Bone marrow (tissue), 2 donors: ENCODE results near the gene POU3F1.

ENCODE experiments used
- DNase-seq, 2 donors: peaks; one replicate each; lab custom pipeline; 2025; lab: John Stamatoyannopoulos, UW

POU3F1 gene

DNA sequence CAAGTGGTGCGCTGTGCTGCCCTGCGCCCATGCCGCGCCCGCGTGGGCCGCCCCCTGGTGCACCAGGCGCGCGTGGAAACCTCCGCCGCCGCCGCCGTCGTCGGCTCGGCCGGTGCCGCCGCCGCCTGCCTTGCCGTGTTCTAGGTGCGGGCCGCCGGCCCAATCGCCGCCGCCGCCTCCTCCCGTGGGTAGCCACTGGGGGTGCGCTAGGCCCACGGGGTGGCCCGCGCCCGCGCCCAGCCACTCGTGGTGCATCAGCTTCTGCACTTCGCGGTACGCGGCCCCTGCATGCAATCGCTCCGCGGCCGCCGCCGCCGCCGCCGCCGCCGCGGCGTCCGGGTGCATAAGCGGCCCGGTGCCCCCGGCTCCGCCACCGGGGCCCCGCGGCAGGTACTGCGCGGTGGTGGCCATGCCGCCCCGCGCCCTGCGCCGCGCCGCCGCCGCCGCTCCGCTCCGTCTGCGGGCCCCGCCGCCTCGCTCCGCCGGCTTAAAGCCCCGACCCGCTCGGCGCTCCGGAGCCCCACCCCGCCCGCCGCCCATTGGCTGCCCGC lies at the start of gene POU3F1:
Gene POU3F1, minus strand, starts transcription at position 461 of the 551 bp plus-strand sequence. Its CDS starts 50 bp downstream, at position 411.
- DNase-seq, result no peak

DNA sequence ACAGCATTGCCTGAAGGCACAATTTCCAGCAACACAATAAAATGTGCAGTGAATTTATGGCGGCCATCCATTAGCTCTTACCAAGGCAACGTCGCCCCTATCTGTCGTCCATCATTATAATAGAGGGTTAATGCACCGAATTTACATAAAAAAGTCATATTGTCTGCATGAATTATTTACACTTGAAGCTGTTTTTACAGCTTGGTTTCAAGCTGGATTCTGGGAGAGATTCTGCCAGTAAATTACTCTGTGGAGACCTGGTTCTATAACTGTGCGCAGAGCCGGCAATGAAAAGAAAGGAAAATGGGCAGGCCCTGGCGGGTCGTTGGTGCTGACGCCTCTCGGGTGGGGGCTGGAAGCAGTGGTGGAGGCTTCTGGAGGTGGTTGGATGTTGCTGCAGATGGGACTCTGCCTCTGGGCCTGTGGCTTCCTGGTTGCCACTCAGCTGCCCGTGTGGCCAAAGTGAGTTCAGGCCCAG lies 48.9 kb upstream of the POU3F1 start:
- no peak for DNase-seq

DNA sequence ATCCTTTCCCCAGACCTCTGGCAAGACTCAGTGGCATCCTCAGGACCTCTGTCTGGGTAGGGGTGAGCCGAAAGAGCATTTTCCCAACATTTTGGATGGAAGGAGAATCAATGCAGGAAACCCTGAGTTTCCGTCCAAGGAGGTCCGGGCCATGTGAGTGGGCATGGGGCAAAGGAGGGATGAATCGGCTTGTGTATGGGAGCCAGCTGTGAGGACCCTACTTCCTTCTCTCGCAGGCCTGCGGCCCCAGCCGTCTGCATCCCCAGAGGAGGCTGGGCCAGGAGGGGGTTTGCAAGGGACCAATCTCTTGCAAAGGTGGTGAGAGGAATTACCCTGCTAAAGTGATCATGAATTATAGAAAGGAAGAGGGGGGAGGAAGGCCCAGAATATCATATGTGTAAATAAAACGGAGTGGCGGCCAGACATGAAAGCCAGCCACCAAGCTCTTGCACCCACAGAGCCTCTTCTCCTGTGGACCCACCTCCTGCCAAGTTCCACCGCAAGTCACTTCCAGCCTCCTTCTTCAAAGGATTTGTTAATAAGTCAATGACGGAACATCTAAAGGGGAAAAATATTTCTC lies 48.2 kb upstream of the POU3F1 start:
- no peak for DNase-seq

DNA sequence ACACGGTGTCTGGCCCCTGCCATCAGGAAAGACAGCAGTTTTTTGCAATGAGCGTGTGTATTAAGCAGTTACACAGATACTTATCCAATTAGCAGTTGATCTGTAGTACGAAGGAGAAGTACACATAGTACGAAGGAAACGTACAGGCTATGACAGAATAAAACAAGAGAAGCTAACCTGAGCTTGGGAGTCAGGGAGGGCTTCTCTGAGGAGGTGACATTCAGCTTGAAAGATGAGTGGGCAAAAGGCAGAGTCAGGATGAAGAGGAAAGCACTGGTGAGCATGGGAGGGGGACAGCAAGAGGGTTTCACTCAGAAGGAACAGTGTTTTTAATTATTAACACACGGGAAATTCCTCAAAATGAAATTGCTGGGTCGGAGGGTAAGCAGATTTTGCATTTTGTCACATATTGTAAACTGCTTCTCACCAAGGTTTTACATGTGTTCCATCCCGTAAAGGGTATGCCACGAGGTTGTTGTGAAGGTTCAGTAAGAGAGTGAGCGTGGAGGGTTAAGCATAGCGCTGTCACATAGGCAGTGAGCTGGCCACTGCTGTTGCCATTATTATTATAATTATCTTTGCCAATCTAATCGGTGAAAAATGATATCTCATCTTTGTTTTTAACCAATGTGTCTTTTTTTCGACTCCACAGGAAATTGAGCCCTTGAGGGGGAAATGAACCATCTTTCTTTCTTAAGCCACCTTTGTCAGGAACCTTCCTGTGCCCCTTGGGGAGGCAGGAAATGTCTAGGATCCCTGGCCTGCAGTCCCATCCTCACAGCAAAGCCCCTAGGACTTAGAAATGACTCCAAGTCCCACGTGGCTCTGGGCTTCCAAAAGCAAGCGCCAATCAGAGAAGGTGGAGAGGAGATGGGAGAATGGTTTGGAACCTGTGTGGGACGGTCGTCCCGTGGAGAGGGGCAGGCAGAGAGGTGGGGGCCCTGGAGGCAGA lies 47.3 kb upstream of the POU3F1 start:
- no peak for DNase-seq

DNA sequence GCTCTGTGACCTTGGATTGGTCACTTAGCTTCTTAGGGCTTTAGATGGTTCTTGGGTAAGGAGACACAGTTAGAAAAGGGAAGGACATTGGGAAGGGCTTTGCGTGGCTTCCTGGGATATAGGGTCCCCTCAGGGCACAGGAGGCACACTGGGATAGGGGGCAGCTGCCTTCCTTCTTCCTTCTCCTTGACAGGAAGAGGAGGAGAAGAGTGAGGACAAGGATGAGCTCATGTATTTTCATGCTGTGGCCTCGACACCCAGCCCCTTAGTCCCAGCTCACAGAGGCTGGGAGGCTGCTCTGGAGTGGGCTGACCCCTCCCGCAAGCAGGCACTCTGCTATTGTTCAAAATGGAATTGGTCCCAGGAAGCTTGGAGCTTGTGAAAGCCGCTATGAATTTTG lies 45.7 kb upstream of the POU3F1 start:
- DNase-seq, result no peak

DNA sequence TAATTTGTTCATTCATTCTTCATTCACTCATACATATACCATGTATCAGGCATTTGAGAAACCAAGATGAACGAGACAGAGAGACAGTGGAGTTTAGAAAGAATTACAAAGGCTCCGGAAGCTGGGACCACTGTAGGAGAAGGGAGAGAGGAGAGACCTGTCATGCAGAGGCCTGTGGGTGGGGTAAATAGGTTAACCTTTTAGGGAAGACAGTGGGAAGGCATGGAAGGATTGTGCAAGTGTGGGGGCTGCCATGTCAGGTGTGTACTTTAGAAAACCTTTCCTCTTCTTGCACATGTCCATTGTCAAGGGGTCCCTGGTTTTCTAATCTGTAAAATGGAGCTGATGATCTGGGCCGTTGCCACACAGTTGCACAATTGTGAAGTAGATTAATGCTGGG lies 44.2 kb upstream of the POU3F1 start:
- no peak for DNase-seq

DNA sequence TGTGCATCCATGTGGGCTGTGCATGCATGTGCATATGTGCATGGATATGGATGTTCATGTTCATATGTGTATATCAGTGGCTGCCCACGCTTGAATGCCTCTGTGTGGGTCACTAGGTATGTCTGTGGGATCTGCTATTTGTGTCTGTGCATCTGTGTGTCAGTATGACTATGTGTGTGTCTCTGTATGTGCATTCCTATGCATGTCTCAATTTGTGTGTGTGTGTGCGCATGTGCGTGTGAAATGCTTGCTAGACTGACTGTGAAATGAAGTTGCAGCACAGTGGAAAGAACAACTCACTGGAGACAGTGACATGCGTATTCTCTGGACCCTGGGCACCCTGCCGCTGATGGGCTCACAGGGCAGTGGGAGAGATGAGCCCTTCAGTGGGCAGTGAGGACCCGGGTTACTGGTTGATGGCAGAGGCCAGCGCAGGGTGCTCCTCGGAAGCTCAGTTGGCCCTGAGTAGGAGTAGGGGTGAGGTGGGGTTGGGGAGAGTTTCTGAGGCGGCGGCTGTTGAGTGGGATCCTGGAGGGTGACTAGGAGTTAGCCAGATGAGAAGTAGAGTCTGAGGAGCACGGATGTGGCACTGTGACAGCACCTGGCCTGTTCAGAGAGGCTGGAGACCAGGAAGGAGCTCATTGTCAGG lies 43.2 kb upstream of the POU3F1 start:
- DNase-seq, result no peak

DNA sequence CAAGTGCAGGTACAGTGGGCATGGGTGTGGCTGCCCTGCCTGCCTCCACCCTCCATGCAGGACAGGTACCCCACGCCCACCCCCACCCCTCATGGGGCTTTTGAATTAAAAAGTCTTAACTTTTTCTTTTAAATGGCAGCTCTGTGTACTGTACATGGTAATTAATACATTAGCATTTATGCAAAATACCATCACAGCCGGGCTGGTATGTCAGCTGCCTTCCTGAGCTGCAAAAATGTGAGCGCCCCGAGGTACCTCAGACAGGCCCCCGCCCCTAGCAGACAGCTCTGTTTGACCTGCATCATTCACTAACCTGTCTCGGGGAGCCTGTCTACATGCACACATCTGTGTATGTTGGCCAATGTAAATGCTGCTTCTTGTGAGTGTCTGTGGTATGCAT lies 42.2 kb upstream of the POU3F1 start:
- no peak for DNase-seq

DNA sequence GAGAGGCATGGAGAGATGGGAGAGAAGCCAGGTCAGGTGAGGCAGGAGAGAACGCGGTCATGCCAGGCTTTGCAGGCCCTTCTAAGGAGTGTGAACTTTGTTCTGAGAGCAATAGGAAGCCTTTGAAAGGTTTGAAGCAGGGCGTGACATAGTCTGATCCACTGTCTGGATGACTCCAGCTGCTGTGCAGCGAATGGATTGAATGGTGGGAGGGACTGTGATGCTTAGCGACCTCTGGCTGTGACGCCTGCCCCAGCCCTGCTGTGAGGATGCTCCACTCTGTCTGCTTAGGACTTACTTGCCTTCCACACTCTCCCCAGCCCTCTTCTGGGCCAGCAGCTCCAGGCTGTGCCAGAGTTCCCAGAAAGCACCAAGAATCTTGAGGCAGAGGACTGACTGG lies 41.8 kb upstream of the POU3F1 start:
- no peak for DNase-seq

DNA sequence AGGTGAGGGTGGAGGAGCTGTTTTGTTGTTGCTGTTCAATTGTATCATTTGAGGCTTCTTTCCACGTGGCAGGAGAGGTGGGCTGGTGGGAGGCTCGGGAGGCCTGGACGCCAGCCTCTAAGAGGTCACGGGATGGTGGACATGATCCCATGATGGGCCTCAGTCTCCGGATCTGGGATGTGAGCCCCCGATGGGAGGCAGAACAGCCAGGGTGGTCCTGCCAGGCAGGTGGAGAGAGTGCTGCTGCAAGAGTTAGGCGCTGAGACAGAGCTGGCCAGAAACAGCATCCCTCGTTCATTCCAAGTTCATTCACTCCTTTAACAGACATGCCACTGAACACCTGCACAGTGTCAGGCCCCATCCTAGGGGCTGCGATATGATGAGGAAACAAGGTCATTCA lies 41.1 kb upstream of the POU3F1 start:
- no peak for DNase-seq

DNA sequence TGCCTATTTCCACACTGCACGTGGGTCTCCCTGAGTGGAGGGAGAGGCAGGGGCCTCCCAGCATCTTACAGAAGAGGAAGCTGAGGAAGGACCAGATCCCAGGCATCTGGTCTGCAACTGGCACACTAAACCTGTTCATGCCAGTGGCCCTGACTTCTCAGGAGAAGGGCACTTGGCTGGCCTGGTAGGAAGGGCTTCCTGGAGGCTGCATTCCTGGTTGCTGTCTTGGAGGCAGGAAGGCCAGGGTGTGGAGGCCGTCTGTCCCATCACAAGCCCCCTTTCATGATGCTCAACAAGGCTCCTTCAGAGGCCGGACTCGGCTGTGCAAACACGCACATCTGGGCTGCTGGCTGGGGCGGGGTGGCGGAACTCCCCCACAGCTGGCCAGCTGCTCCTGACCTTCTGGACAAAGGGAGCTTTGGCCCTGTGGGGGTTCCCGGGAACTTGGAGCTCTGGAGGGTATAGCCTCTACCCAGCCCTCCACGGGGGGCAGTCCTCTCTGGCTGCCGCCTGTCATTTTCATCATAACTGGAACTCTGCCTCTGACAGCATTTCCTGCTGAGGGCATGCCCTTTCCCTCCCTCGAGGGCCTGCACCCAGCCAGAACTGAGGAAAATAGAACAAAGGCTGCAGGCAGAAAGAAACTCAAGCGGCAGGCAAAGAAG lies 39.2 kb upstream of the POU3F1 start:
- DNase-seq, result no peak

DNA sequence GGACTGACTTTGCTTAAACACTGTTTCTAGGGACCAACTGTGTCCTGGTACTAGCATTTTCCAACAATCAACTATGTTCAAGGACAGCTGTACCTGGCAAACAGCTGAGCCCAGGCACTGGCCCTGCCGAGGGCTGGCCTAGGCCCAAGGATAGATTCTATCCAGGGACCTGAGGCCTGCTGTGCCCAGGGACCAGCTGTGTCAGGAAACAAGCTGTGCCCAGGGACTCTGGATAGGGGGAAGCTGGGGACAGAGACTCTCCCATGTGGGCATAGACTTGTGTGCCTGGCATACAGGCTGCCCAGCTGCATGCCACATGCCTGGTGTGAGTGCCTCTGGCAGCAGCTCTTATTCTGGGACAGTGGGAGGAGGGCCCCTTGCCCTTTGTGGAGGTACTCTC lies 38.1 kb upstream of the POU3F1 start:
- DNase-seq, result no peak

DNA sequence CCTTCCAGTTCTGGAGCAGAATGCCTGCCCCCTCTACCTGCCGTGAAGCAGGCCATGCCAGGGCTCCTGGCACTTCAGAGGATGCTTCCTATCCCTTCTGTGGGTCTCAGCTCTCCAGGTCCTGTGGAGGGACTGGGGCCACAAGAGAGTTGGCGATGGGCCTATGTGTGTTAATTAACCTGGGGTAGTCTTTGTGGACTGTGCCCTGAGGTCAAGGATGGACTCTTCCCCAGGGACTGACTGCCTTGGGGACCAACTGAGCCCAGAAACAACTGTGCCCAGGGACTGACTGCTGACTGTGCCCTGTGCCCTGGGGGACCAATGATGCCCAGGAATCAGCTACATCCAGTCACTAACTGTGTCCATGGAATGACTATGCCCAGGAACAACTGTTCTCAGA lies 37.5 kb upstream of the POU3F1 start:
- no peak for DNase-seq

DNA sequence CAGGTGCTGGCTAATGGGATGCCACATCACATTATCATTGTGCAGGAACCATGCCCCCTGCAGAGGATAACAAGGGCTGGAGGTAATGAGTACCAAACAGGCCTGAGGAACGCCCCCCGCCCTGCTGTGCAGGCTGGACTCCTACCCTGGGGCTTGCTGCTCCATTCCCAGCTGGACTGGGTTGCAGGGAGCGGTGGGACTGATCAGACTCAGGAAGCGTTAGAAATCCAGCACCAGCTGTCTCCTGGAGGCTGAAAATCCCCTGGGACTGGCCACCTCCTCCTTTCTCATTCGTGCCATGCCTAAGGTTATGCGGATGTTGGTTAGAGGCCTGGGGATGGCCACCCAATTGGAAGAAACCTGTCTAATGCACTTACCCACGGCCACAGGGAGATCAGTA lies 36.9 kb upstream of the POU3F1 start:
- no peak for DNase-seq

DNA sequence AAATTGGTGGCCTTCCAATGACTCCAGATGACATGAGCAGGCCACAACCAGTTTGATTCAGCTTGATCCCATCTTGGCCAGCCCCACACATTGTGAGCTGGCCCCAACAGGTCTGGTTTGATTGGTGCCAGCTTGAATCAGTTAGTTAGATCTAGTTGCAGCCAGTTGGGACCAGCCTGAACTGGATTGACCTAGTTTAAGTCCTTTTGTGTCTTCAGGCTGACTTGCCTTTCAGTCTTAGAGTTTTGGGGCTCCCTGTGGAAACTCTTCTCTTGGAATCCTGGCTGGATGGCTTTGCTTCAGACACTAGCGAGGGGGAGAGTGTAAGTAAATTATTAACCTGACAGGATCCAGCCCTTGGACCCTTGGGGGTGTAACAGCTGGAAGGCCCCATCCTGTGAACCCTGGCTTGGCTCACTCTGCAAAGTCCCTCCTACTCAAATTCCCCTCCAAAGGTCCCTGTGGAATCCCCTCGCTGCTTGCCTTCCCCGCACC lies 36.2 kb upstream of the POU3F1 start:
- no peak for DNase-seq

DNA sequence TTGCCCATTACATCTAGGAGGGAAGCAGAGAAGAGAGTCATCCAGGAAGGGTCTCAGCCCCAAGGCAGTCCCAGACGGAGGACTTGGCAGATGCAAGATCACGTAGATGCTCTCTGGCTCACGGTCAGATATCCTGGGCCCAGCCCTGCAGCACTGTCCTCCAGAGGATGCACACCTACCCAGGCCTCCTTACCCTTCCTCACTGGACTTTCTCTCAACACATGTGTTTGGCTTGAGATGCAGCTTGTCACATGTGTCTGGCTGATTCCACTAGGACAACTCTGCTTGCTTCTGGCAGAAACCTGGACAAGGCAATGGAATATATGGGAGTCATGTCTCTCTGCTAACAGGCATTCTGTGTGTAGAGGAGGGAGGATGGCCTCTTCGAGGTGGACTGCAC lies 32.4 kb upstream of the POU3F1 start:
- DNase-seq, result no peak

DNA sequence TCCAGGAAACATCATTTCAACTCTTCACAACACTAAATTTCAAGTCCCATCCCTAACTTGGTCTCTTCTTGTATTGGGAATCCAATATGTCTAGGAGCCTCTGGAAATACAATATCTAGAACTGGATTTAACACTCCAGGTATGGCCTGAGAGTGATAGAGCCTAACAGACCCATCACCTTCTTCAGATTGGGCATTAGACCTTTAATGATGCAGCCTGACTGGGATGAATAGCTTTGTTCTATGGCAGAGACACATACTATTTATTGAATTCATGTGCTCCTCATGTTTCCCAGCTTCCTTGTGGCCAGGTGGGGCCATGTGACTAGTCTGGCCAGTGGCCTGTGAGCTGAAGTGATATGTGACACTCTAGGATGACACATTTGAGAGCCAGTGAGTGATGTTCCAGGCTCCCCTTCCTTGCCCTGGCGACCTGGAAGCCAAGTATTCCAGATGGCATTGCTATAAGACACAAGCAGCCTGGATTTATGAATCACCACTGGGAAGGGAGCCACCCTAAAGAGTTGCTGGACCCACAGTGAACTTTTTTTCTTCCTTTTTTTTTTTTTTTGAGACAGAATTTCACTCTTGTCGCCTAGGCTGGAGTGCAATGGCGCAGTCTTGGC lies 31.0 kb upstream of the POU3F1 start:
- no peak for DNase-seq

DNA sequence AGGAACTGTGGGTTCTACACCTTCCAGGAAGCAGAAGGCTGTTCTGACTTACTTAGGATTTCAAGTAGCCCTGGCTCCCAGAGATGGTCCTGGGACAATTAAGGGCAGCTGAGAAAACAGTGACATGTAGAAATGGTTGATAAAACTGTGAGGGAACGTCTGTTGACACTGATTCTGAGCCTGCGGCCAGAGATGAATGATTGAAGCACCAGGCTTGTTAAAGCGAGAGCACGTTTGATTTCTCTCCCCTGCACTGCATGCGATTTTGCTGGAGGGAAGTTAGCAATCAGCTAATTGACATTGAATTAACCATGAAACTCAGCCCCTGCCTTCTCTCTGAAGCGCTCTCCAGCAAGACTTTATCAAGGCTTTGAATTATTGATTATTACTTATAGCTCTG lies 29.9 kb upstream of the POU3F1 start:
- no peak for DNase-seq

DNA sequence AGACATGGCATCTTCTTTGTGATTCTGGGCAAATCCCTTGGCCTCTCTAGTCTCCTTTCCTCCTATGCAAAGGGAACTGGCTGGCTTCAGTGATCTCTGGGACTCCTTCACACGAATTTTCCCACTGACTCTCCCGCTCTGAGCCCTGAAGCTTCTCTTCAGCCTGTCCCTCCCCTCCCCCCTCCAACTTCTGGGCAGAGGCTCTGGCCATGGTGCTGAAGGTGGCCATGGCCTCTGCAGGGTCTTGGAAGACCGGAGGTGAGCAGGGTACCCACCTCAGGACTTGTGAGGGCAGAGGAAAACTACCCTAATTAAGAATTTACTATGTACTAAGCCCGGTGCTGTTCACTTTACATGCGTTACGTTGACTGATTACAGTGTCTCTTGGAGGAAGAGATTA lies 29.4 kb upstream of the POU3F1 start:
- no peak for DNase-seq

DNA sequence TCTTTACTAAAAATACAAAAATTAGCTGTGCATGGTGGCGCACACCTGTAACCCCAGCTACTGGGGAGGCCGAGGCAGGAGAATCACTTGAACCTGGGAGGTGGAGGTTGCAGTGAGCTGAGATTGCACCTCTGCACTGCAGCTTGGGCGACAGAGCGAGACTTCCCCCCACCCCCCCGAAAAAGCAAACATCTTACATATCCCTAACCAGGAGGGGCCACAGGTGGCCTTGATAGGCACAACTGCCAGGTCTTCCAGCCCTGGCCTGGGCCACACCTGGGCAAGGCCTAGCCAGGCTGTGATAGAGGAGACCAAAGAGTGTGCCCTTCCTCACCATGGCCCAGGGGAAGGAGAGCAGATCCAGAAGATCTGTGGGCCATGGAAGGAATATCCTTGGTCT lies 28.6 kb upstream of the POU3F1 start:
- DNase-seq, result no peak

DNA sequence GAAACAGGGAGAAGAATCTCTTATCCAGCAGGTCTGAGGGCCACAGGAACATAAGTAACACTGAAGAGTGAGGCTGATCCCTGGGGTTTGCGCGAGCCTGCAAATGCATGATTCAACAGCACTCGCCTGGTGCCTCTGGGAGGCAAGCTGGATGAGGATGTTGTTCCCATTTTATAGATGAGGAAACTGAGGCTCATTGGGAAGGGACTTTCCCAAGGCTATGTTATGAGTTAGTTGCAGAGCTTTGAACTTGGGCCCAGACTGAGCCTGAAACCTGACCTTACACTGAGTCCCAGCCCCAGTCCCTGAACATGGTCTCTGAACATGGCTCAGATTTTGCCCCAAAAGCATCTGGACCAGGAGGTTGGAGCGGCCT lies 27.7 kb upstream of the POU3F1 start:
- DNase-seq, result no peak
